ENCODE results near the gene FGF22.
"Not testable (repeated sequence)": the region's sequence is repeated elsewhere in the genome, so short reads cannot be mapped to it uniquely, and the experiment has no call there.

The FGF22 gene

GRCh38 chr19:621819-622218 lies 17.9 kb upstream of the FGF22 start:
- Mint-ChIP-seq H3K36me3 (ENCODE audit: insufficient read depth) (peaks cover 24% of the 10 kb centered on the region), H3K4me1 (ENCODE audit: low read depth in 2 of 2) (peaks cover 0 to 3% of the 10 kb centered on the region in 2 donors), H3K27me3 (no peaks in the 10 kb centered on the region), H3K9me3 (no peaks in the 10 kb centered on the region), H3K27ac (no peak overlapping the region), H3K4me3 (no peak overlapping the region)
- DNase-seq (no peak), ATAC-seq (replicated peaks) (no peak)

GRCh38 chr19:622666-623065 lies 17.0 kb upstream of the FGF22 start:
- H3K4me1 Mint-ChIP-seq (ENCODE audit: low read depth in 2 of 2): peaks cover 0 to 3% of the 10 kb centered on the region in 2 donors
- DNase-seq (no peak), ATAC-seq (replicated peaks) (no peak)
- no peak overlapping the region for H3K4me3 Mint-ChIP-seq
- no peaks in the 10 kb centered on the region for H3K9me3 Mint-ChIP-seq
- no peak overlapping the region for H3K27ac Mint-ChIP-seq
- H3K36me3 Mint-ChIP-seq (ENCODE audit: insufficient read depth): peaks cover 29% of the 10 kb centered on the region
- no peaks in the 10 kb centered on the region for H3K27me3 Mint-ChIP-seq

GRCh38 chr19:623175-623916 lies 16.3 kb upstream of the FGF22 start:
- Mint-ChIP-seq H3K36me3 (ENCODE audit: insufficient read depth) (peaks cover 35% of the 10 kb centered on the region), H3K4me3 (no peak overlapping the region), H3K27ac (no peak overlapping the region), H3K4me1 (ENCODE audit: low read depth in 2 of 2) (peaks cover 0 to 3% of the 10 kb centered on the region in 2 donors), H3K27me3 (no peaks in the 10 kb centered on the region), H3K9me3 (no peaks in the 10 kb centered on the region)
- ATAC-seq (replicated peaks) (no peak), DNase-seq (no peak)

GRCh38 chr19:623974-624373 lies 15.7 kb upstream of the FGF22 start:
- Mint-ChIP-seq H3K36me3 (ENCODE audit: insufficient read depth) (peaks cover 41% of the 10 kb centered on the region), H3K4me1 (ENCODE audit: low read depth in 2 of 2) (peaks cover 0 to 3% of the 10 kb centered on the region in 2 donors), H3K9me3 (no peaks in the 10 kb centered on the region), H3K27ac (no peak overlapping the region), H3K4me3 (no peak overlapping the region), H3K27me3 (no peaks in the 10 kb centered on the region)
- ATAC-seq (replicated peaks) (no peak), DNase-seq (no peak)

- Mint-ChIP-seq H3K4me1 (ENCODE audit: low read depth in 2 of 2) (peaks cover 0 to 3% of the 10 kb centered on the region in 2 donors), H3K27me3 (no peaks in the 10 kb centered on the region), H3K27ac (no peak overlapping the region), H3K4me3 (no peak overlapping the region), H3K9me3 (no peaks in the 10 kb centered on the region), H3K36me3 (ENCODE audit: insufficient read depth) (peaks cover 42% of the 10 kb centered on the region)
- ATAC-seq (replicated peaks) (no peak), DNase-seq (no peak)
Observed at GRCh38 chr19:624433-625109, 15.1 kb upstream of the FGF22 start.

GRCh38 chr19:625257-625656 lies 14.4 kb upstream of the FGF22 start:
- peaks cover 0 to 3% of the 10 kb centered on the region in 2 donors for H3K4me1 Mint-ChIP-seq (ENCODE audit: low read depth in 2 of 2)

GRCh38 chr19:626566-626965 lies 13.1 kb upstream of the FGF22 start:
- H3K36me3 Mint-ChIP-seq (ENCODE audit: insufficient read depth): peaks cover 47% of the 10 kb centered on the region
- not testable (repeated sequence) for ATAC-seq (replicated peaks); H3K4me1 Mint-ChIP-seq (ENCODE audit: low read depth in 2 of 2); DNase-seq; H3K27me3 Mint-ChIP-seq; H3K9me3 Mint-ChIP-seq; H3K4me3 Mint-ChIP-seq; H3K27ac Mint-ChIP-seq

More at GRCh38 chr19:625257-625656, 14.4 kb upstream of the FGF22 start:
- no peaks in the 10 kb centered on the region for H3K27me3 Mint-ChIP-seq
- ATAC-seq (replicated peaks) (no peak), DNase-seq (no peak)
- H3K27ac Mint-ChIP-seq: peak overlapping the region in 1 of 2 donors; percentile 63
- no peak overlapping the region for H3K4me3 Mint-ChIP-seq
- no peaks in the 10 kb centered on the region for H3K9me3 Mint-ChIP-seq
- H3K36me3 Mint-ChIP-seq (ENCODE audit: insufficient read depth): peaks cover 40% of the 10 kb centered on the region

GRCh38 chr19:628168-628567 lies 11.5 kb upstream of the FGF22 start:
- peaks cover 15 to 19% of the 10 kb centered on the region in 2 donors for H3K4me1 Mint-ChIP-seq (ENCODE audit: low read depth in 2 of 2)
- no peaks in the 10 kb centered on the region for H3K27me3 Mint-ChIP-seq
- peaks cover 54% of the 10 kb centered on the region for H3K36me3 Mint-ChIP-seq (ENCODE audit: insufficient read depth)
- H3K9me3 Mint-ChIP-seq: no peaks in the 10 kb centered on the region
- no peak for ATAC-seq (replicated peaks)
- no peak overlapping the region for H3K27ac Mint-ChIP-seq
- DNase-seq: no peak
- H3K4me3 Mint-ChIP-seq: no peak overlapping the region

GRCh38 chr19:629515-629914 lies 10.2 kb upstream of the FGF22 start:
- not testable (repeated sequence) for H3K27ac Mint-ChIP-seq; H3K4me3 Mint-ChIP-seq; ATAC-seq (replicated peaks); H3K27me3 Mint-ChIP-seq; H3K9me3 Mint-ChIP-seq; DNase-seq
- H3K36me3 Mint-ChIP-seq (ENCODE audit: insufficient read depth): peaks cover 54% of the 10 kb centered on the region
- peaks cover 24 to 28% of the 10 kb centered on the region in 2 donors for H3K4me1 Mint-ChIP-seq (ENCODE audit: low read depth in 2 of 2)

GRCh38 chr19:629961-630714 lies 9.5 kb upstream of the FGF22 start:
- ATAC-seq (replicated peaks) (no peak), DNase-seq (no peak)
- peak overlapping the region in 1 of 2 donors; percentile 29 for H3K4me3 Mint-ChIP-seq
- H3K36me3 Mint-ChIP-seq (ENCODE audit: insufficient read depth): peaks cover 52% of the 10 kb centered on the region
- H3K27ac Mint-ChIP-seq: peak overlapping the region in 1 of 2 donors; percentile 58
- no peaks in the 10 kb centered on the region for H3K27me3 Mint-ChIP-seq
- no peaks in the 10 kb centered on the region for H3K9me3 Mint-ChIP-seq
- peaks cover 24 to 28% of the 10 kb centered on the region in 2 donors for H3K4me1 Mint-ChIP-seq (ENCODE audit: low read depth in 2 of 2)

GRCh38 chr19:632579-633067 lies 7.1 kb upstream of the FGF22 start:
- Mint-ChIP-seq H3K4me1 (ENCODE audit: low read depth in 2 of 2) (peaks cover 25 to 26% of the 10 kb centered on the region in 2 donors), H3K36me3 (ENCODE audit: insufficient read depth) (peaks cover 41% of the 10 kb centered on the region), H3K4me3 (peak overlapping the region; percentile 95 to 96), H3K9me3 (no peaks in the 10 kb centered on the region), H3K27ac (peak overlapping the region; percentile 93 to 95), H3K27me3 (no peaks in the 10 kb centered on the region)
- no peak for ATAC-seq (replicated peaks)
- no peak for DNase-seq

GRCh38 chr19:633068-633785 lies 6.5 kb upstream of the FGF22 start, which contains the start of gene POLRMT:
Gene POLRMT, minus strand, starts transcription at chr19:633537. Its CDS starts 25 bp downstream, at chr19:633512.
- no peaks in the 10 kb centered on the region for H3K9me3 Mint-ChIP-seq
- peak; percentile 87 to 94 (median 90) for DNase-seq
- no peaks in the 10 kb centered on the region for H3K27me3 Mint-ChIP-seq
- peak within 1 kb of the TSS; percentile 95 to 96 for H3K4me3 Mint-ChIP-seq
- H3K27ac Mint-ChIP-seq: peak within 1 kb of the TSS; percentile 93 to 95
- ATAC-seq (replicated peaks): peak; percentile 94
- H3K4me1 Mint-ChIP-seq (ENCODE audit: low read depth in 2 of 2): peaks cover 25 to 26% of the 10 kb centered on the region in 2 donors
- H3K36me3 Mint-ChIP-seq (ENCODE audit: insufficient read depth): peaks cover 36% of the 10 kb centered on the region

All from effector memory CD8-positive, alpha-beta T cell (primary cell).